WI38 (cell line): ENCODE results near the gene AGA.

Source experiments
- H3K4me3 ChIP-seq: 2 replicates; pipeline ENCODE4 v1.5.1; 2011; ENCODE audit warnings: low read depth, mild to moderate bottlenecking, control low read depth, low read length
- CTCF ChIP-seq: IDR thresholded peaks from 2 replicates; pipeline ENCODE4 v1.5.1; 2012; ENCODE audit warnings: low read depth, mild to moderate bottlenecking, control low read depth, low read length

The AGA gene

DNA sequence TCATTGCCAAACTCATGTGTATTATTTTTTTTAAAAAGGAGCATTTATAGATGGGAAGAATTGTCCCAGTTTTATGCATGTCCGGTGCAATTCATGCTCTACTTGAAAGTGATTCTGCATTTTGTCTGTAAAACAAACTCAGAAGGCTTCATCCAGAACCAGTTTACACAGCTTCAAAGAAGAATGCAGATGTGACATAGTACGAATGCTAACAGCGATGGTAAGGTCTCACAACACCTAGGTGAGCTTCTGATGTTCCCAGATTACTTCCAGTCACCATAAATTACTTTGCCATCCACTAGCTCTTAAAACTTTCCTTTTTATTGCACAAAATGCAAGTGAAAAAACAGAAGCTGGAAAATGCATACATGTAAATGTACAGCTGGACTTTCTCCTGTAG, 41.5 kb upstream of the AGA start:
- no peak overlapping the region for H3K4me3 ChIP-seq
- TF ChIP-seq CTCF = no peak

DNA sequence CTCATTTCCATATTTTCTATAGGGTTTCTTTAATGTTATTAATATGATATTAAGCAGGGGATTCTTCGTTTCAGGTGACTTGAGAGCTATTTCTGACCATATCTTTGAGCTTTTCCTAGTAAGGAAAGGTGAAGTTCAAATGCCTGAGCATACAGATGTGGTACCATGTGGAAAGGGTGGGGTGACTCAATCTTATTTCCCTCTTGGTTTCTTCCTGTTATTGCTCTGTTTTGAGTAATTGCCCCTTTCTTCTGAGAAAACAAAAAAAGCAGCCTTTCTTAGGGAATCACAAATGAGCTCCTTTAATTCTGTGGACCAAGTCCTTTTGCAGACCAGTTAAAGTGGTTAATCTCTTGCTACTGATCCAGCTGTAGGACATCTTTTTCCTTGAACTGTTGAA, 41.0 kb upstream of the AGA start:
- no peak overlapping the region for H3K4me3 ChIP-seq
- TF ChIP-seq CTCF = no peak

GRCh38 chr4:177482367-177482766, 40.1 kb upstream of the AGA start:
- no peak for TF ChIP-seq CTCF
- H3K4me3 ChIP-seq = no peak overlapping the region

DNA sequence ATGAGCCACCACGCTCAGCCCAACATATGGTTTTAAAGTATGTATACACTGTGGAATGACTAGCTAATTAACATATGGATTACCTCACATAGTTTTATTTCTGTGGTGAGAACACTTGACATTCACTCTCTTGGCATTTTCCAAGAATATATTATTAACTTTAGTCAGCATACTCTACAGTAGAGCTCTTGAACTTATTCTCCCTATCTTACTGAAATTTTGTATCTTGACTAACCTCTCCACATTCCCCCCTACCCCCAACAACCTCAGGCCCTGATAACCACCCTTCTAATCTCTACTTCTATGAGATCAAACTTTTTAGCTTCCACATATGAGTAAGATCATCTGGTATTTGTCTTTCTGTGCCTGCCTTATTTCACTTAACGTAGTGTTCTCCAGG, 38.6 kb upstream of the AGA start:
- H3K4me3 ChIP-seq = no peak overlapping the region
- no peak for TF ChIP-seq CTCF

DNA sequence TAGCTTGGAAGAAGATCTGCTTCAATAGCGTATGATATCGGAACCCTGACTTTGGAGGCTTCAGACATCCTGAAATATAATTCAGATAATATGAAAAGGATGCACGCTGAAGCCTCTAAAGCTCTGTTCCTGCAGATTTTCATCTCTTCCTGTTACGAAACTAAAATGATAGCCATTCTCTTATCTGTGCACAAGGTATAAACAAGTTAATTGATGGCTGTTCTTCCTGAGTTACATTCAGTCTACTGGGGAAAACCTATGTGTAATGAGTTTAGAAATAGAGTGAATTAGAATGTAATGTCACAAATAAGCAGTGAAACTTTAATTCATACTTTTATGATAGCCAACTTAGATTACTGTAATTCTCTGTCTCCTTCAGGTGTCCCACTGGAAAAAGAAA, 36.8 kb upstream of the AGA start:
- no peak overlapping the region for H3K4me3 ChIP-seq
- no peak for TF ChIP-seq CTCF

GRCh38 chr4:177478496-177478895, 36.3 kb upstream of the AGA start:
- TF ChIP-seq CTCF = no peak
- no peak overlapping the region for H3K4me3 ChIP-seq

DNA sequence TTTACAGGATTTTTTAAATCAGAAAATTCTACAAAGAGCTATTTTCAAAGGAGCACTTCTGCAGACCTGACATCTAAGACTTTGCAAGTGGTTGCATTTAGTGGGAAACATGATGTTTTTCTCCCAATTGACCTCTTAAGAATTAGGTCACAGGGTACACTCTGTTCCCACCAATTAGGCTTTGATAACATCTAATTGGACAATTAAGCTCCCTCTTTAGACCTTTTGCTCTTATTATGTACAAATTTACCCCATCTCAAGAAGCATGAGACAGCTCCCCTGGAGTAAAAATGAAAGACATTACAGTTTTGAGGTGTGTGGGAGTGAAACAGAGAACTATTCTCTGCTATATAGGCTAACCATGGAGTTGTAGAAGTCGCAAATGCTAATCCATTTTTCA, 31.8 kb upstream of the AGA start:
- TF ChIP-seq CTCF = no peak

More for the DNA sequence above, 31.8 kb upstream of the AGA start:
- no peak overlapping the region for H3K4me3 ChIP-seq
